Glutamatergic neuron (in vitro differentiated cells): Measurements from ENCODE around the gene INTS11. TPM values are rescaled to one million over a fixed set of nuclear protein-coding genes. Genes with fewer than 3 reads are reported as not detected.
A peak's percentile ranks its signal among the peaks of the same experiment; 100 is the strongest.

Source experiments
- DNase-seq: peaks from one replicate; pipeline ENCODE4 v3.0.0; 2022
- H3K27ac Mint-ChIP-seq: one replicate; pipeline ENCODE4 v1.8.0; 2020; ENCODE audit warnings: mild to moderate bottlenecking, mixed read lengths, inconsistent platforms; ENCODE audit not compliant: unreplicated experiment
- H3K27me3 Mint-ChIP-seq: one replicate; pipeline ENCODE4 v1.8.0; 2020; ENCODE audit warnings: mild to moderate bottlenecking, moderate library complexity, mixed read lengths, inconsistent platforms; ENCODE audit not compliant: unreplicated experiment
- H3K36me3 Mint-ChIP-seq: one replicate; pipeline ENCODE4 v1.8.0; 2020; ENCODE audit warnings: mild to moderate bottlenecking, mixed read lengths, inconsistent platforms; ENCODE audit not compliant: unreplicated experiment
- H3K4me1 Mint-ChIP-seq: one replicate; pipeline ENCODE4 v1.8.0; 2020; ENCODE audit warnings: mild to moderate bottlenecking, low read depth, mixed read lengths, inconsistent platforms; ENCODE audit not compliant: unreplicated experiment
- H3K4me3 Mint-ChIP-seq: one replicate; pipeline ENCODE4 v1.8.0; 2020; ENCODE audit warnings: mild to moderate bottlenecking, mixed read lengths, inconsistent platforms; ENCODE audit not compliant: unreplicated experiment
- H3K9me3 Mint-ChIP-seq: one replicate; pipeline ENCODE4 v1.8.0; 2020; ENCODE audit warnings: mild to moderate bottlenecking, moderate library complexity, mixed read lengths, inconsistent platforms; ENCODE audit not compliant: unreplicated experiment
- microRNA-seq: library from miRNA; unstranded; fragments of <30 nt; microRNA quantifications from one replicate; pipeline ENCODE4, GENCODE V29; 2020; ENCODE audit not compliant: unreplicated experiment
- total RNA-seq: library from RNA; stranded (reverse); fragmentation: NEBNext Ultra II Directional; extraction: Animal tissue kit (Norgen Biotek cat#: 25700); gene quantifications from one replicate; pipeline ENCODE4 v1.2.1, GENCODE V29; 2021; ENCODE audit not compliant: unreplicated experiment
- TF ChIP-seq, protein P1 (sequence below): fragments of 200-600 bp; sonication (generic); IDR thresholded peaks from one replicate; pipeline ENCODE4 v1.5.0; 2021; ENCODE audit not compliant: partially characterized antibody, unreplicated experiment

The INTS11 gene
- total RNA-seq, 1 donor from 2014 or later = 147 TPM

DNA sequence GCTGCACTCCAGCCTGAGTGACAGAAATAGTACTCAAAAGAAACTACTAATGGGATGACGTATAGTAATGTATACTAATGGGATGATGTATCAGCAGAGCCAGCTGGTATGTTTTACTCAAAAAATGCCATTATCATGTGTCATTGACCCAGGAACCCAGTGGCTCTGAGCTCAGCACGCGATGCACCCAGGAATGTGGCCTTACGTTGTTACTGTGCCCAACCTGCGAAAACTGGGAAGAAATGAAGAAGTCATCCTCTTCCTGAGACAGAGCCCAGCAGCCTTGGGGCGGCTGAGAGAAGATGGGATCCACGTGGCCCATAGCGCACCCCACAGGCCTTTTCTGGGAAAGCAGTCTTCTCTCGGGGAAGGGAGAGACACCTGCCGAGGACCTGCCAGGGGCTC is 59.6 kb downstream of the INTS11 start:
- Mint-ChIP-seq H3K36me3 (no peaks in the 10 kb centered on the region), H3K4me3 (peak overlapping the region; percentile 19)

DNA sequence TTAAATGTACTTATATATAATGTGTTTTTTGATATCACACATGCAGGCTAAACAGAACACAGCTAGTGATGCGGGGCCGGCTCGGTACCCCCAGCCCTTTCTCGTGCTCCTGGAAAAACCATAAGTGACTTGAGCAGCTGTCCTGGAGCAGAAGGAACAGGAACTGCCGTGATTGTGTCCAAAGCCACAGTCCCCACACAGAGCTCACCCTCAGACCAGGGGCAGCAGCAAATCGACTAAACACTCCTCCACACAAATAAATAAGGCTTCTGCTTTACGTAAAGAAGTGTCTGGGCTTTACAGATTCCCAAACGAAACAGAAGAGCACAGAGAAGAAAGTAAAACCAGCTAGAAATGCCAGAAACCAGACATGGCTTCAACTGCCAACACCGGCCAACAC is 60.4 kb downstream of the INTS11 start:
- DNase-seq = no peak
- Mint-ChIP-seq H3K4me3 (no peak overlapping the region), H3K4me1 (peaks cover 17% of the 10 kb centered on the region), H3K27ac (no peak overlapping the region), H3K27me3 (peaks cover 4% of the 10 kb centered on the region), H3K36me3 (no peaks in the 10 kb centered on the region), H3K9me3 (peaks cover 12% of the 10 kb centered on the region)
- TF ChIP-seq, protein P1, sequence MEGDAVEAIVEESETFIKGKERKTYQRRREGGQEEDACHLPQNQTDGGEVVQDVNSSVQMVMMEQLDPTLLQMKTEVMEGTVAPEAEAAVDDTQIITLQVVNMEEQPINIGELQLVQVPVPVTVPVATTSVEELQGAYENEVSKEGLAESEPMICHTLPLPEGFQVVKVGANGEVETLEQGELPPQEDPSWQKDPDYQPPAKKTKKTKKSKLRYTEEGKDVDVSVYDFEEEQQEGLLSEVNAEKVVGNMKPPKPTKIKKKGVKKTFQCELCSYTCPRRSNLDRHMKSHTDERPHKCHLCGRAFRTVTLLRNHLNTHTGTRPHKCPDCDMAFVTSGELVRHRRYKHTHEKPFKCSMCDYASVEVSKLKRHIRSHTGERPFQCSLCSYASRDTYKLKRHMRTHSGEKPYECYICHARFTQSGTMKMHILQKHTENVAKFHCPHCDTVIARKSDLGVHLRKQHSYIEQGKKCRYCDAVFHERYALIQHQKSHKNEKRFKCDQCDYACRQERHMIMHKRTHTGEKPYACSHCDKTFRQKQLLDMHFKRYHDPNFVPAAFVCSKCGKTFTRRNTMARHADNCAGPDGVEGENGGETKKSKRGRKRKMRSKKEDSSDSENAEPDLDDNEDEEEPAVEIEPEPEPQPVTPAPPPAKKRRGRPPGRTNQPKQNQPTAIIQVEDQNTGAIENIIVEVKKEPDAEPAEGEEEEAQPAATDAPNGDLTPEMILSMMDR = no peak

More for the DNA sequence above, 59.6 kb downstream of the INTS11 start:
- Mint-ChIP-seq H3K4me1 (peaks cover 16% of the 10 kb centered on the region), H3K27me3 (peaks cover 4% of the 10 kb centered on the region), H3K9me3 (peaks cover 8% of the 10 kb centered on the region), H3K27ac (no peak overlapping the region)
- peak; percentile 53 for DNase-seq
- TF ChIP-seq, protein P1 = peak; percentile 10

DNA sequence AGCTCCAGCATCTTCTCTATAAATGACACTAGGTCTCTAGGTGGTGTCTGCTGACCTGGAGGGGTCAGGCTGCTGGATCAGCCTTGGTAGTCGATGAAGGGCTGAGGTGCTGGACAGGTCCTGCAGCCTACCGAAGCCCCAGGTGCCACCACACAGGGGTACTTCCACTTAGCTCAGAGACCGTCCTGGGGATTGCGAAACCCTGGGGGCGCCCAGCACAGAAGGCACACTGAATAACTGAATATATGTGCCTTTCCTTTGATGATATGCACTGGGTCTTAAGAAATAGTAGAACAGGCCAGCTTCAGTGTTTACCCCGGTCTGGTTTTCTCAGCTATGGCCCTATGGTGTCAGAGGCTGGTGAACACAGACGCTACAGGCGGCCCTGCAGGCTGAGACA is 61.7 kb downstream of the INTS11 start:
- no peak overlapping the region for H3K4me3 Mint-ChIP-seq
- H3K4me1 Mint-ChIP-seq = peaks cover 17% of the 10 kb centered on the region
- H3K36me3 Mint-ChIP-seq = no peaks in the 10 kb centered on the region
- no peak for DNase-seq
- H3K27ac Mint-ChIP-seq = no peak overlapping the region
- TF ChIP-seq, protein P1 = no peak
- H3K27me3 Mint-ChIP-seq = peaks cover 5% of the 10 kb centered on the region
- H3K9me3 Mint-ChIP-seq = peaks cover 15% of the 10 kb centered on the region

DNA sequence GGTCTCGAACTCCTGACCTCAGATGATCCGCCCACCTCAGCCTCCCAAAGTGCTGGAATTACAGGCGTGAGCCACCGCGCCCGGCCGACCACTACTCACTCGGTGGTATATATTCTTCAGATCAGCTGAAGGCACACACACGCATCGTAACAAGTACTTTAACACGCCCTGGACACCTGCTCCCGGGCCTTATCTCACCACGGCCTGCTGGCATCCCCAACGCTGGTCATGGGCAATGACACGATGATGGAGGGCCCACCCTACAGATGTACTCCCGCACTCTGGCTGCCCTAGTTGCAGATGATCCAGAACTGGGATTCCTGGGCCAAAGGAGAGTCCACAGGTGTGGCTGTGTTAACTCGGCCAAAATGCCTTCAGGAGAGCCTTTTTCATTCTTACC is 62.4 kb downstream of the INTS11 start:
- TF ChIP-seq, protein P1 = no peak
- H3K4me1 Mint-ChIP-seq = peaks cover 17% of the 10 kb centered on the region
- peaks cover 15% of the 10 kb centered on the region for H3K9me3 Mint-ChIP-seq
- H3K36me3 Mint-ChIP-seq = no peaks in the 10 kb centered on the region
- no peak for DNase-seq
- H3K4me3 Mint-ChIP-seq = no peak overlapping the region
- H3K27ac Mint-ChIP-seq = no peak overlapping the region
- peaks cover 7% of the 10 kb centered on the region for H3K27me3 Mint-ChIP-seq

Small RNAs within 50 kb of the gene (microRNA-seq; reads per million reads assigned to microRNA genes)
- gene MIR6726 (101 reads per million, percentile 74 among the genes with 10 or more reads in this experiment), gene MIR6727 (2.8 reads per million, percentile 20 among the genes with 10 or more reads in this experiment), gene MIR6808 (4.5 reads per million, percentile 30 among the genes with 10 or more reads in this experiment)

Other genes with a start within 250 kb of the INTS11 start
- 24.5 TPM for gene C1orf159, start 208.6 kb downstream of the INTS11 start, total RNA-seq
- not detected for gene TTLL10, start 150.8 kb downstream of the INTS11 start, total RNA-seq
- gene TNFRSF18, start 118.1 kb downstream of the INTS11 start, total RNA-seq = 3.0 TPM
- 0.29 TPM for gene TNFRSF4, start 110.5 kb downstream of the INTS11 start, total RNA-seq
- 89.2 TPM for gene SDF4, start 92.7 kb downstream of the INTS11 start, total RNA-seq
- 30.0 TPM for gene B3GALT6, start 92.4 kb downstream of the INTS11 start, total RNA-seq
- gene C1QTNF12, start 77.9 kb downstream of the INTS11 start, total RNA-seq = 9.1 TPM
- 88.1 TPM for gene UBE2J2, start 50.8 kb downstream of the INTS11 start, total RNA-seq
- 8.4 TPM for gene SCNN1D, start 44.2 kb downstream of the INTS11 start, total RNA-seq
- gene ACAP3, start 16.7 kb downstream of the INTS11 start, total RNA-seq = 1,099 TPM
- 45.5 TPM for gene PUSL1, start 16.1 kb downstream of the INTS11 start, total RNA-seq
- 18.7 TPM for gene CPTP, start 142 bp upstream of the INTS11 start, total RNA-seq
- 1.3 TPM for gene TAS1R3, start 6.6 kb upstream of the INTS11 start, total RNA-seq
- gene DVL1, start 24.8 kb upstream of the INTS11 start, total RNA-seq = 124 TPM
- 7.7 TPM for gene MXRA8, start 33.9 kb upstream of the INTS11 start, total RNA-seq
- gene AURKAIP1, start 50.5 kb upstream of the INTS11 start, total RNA-seq = 130 TPM
- gene CCNL2, start 74.7 kb upstream of the INTS11 start, total RNA-seq = 394 TPM
- gene MRPL20, start 82.6 kb upstream of the INTS11 start, total RNA-seq = 98.6 TPM
- gene ANKRD65, start 96.6 kb upstream of the INTS11 start, total RNA-seq = 38.4 TPM
- 56.9 TPM for gene VWA1, start 111.0 kb upstream of the INTS11 start, total RNA-seq
- gene ATAD3C, start 125.0 kb upstream of the INTS11 start, total RNA-seq = 10.2 TPM
- gene ATAD3B, start 147.1 kb upstream of the INTS11 start, total RNA-seq = 34.9 TPM
- 32.1 TPM for gene ATAD3A, start 187.5 kb upstream of the INTS11 start, total RNA-seq
- gene TMEM240, start 216.0 kb upstream of the INTS11 start, total RNA-seq = 24.4 TPM